SK-N-SH (cell line): ENCODE measurements around the gene TMEM60.
A peak's percentile ranks its signal among the peaks of the same experiment; 100 is the strongest.

Experiments
- CTCF ChIP-seq: fragments of 200-600 bp; sonication (generic); IDR thresholded peaks from 2 replicates; pipeline ENCODE4 v1.6.1; 2017; ENCODE audit warnings: antibody characterized with exemption, mild to moderate bottlenecking, moderate library complexity
- EP300 ChIP-seq, 2 experiments: IDR thresholded peaks; 2 replicates each; pipeline versions ENCODE4 v1.4.0 to v1.6.1; 2012; ENCODE audit warnings: borderline replicate concordance in 1 of 2, low read depth in 1 of 2, low read length in 1 of 2
- TAF1 ChIP-seq: IDR thresholded peaks from 2 replicates; pipeline ENCODE4 v1.6.1; 2012; ENCODE audit warnings: low read depth, mild to moderate bottlenecking, low read length, moderate library complexity, borderline replicate concordance
- USF1 ChIP-seq: IDR thresholded peaks from 2 replicates; pipeline ENCODE4 v1.4.0; 2012; ENCODE audit warnings: low read depth, borderline replicate concordance
- TF ChIP-seq, protein P1 (sequence below): IDR thresholded peaks from 2 replicates; pipeline ENCODE4 v1.6.1; 2012; ENCODE audit warnings: mild to moderate bottlenecking, low read depth, low read length, moderate library complexity

DNA sequence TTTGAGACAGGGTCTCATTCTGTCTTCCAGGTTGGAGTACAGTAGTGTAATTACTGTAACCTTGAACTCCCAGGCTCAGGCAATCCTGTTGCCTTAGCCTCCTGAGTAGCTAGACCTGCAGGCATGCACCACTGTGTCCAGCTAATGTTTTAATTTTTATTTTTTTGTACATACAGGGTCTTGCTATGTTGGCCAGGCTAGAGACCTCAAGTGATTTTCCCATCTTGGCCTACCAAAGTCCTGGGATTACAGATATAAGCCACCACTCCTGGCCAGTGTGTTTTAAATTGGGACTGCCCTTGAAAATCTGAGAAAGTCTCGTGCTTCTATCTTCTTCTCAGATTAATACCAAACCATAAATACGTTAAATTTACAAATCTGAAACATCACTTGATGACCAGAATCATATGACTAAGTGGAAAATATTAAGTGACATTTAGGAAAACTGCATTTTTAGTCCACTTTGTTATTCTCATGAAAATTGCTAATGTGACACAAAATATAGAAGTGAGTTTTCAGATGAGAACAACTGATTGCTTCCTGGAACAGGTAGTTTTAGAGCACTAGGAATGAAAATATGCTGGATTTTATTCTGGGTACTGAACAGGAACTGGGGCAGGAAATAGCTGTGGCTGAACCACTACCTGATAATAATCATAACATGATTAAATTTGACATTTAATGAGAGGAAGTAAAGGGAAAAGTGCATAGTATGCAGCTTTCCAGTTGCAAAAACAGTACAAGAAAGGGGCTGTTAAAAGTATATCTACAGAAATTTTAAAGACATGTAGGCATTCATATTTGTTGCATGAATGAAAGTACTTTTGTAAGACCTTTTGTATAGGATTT lies 4.5 kb upstream of the TMEM60 start:
- TF ChIP-seq CTCF, result no peak
- TF ChIP-seq TAF1, result no peak
- peak; percentile 42 to 87; a peak in 3 of 4 replicates for TF ChIP-seq EP300 (IDR thresholded peaks at IDR 0.05; ENCODE audit: borderline replicate concordance in 1 of 2, low read depth in 1 of 2, low read length in 1 of 2)
- no peak for TF ChIP-seq USF1
- TF ChIP-seq, protein P1, sequence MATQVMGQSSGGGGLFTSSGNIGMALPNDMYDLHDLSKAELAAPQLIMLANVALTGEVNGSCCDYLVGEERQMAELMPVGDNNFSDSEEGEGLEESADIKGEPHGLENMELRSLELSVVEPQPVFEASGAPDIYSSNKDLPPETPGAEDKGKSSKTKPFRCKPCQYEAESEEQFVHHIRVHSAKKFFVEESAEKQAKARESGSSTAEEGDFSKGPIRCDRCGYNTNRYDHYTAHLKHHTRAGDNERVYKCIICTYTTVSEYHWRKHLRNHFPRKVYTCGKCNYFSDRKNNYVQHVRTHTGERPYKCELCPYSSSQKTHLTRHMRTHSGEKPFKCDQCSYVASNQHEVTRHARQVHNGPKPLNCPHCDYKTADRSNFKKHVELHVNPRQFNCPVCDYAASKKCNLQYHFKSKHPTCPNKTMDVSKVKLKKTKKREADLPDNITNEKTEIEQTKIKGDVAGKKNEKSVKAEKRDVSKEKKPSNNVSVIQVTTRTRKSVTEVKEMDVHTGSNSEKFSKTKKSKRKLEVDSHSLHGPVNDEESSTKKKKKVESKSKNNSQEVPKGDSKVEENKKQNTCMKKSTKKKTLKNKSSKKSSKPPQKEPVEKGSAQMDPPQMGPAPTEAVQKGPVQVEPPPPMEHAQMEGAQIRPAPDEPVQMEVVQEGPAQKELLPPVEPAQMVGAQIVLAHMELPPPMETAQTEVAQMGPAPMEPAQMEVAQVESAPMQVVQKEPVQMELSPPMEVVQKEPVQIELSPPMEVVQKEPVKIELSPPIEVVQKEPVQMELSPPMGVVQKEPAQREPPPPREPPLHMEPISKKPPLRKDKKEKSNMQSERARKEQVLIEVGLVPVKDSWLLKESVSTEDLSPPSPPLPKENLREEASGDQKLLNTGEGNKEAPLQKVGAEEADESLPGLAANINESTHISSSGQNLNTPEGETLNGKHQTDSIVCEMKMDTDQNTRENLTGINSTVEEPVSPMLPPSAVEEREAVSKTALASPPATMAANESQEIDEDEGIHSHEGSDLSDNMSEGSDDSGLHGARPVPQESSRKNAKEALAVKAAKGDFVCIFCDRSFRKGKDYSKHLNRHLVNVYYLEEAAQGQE, result no peak
